OCI-LY7 (cell line): Measurements from ENCODE around the gene AKR1A1.

ENCODE experiments used
- CTCF ChIP-seq: fragments of 200-600 bp; sonication (generic); conservative IDR thresholded peaks from 2 replicates; pipeline ENCODE4 v1.5.1; 2014; ENCODE audit warnings: mild to moderate bottlenecking, antibody characterized with exemption, low read length, moderate library complexity, mixed read lengths
- EZH2phosphoT487 ChIP-seq: fragments of 200-600 bp; sonication (generic); IDR thresholded peaks from 2 replicates; pipeline ENCODE4 v1.6.1; 2018; ENCODE audit warnings: low read depth, borderline replicate concordance, mild to moderate bottlenecking, mixed run types, antibody characterized with exemption, low read length, moderate library complexity, mixed read lengths

- TF ChIP-seq EZH2phosphoT487: no peak
- no peak for TF ChIP-seq CTCF
These were observed 40.3 kb upstream of the AKR1A1 start for GRCh38 chr1:45510036-45510971.
